MM.1S (cell line): Measurements from ENCODE around the gene CCDC127.

ENCODE experiments used
- DNase-seq: peaks from one replicate; pipeline ENCODE4 v3.0.0-alpha.2; 2015
- H2AFZ ChIP-seq: fragments of 300-600 bp; sonication (generic); 2 replicates; pipeline ENCODE4 v1.6.0; 2016; ENCODE audit warnings: antibody characterized with exemption, low read length
- H3F3A ChIP-seq: fragments of 300-600 bp; sonication (generic); 2 replicates; pipeline ENCODE4 v1.6.1; 2016; ENCODE audit warnings: mild to moderate bottlenecking, antibody characterized with exemption, low read length, moderate library complexity, mixed read lengths; ENCODE audit not compliant: insufficient read depth
- H3K27ac ChIP-seq: fragments of 300-600 bp; sonication (generic); 2 replicates; pipeline ENCODE4 v1.5.1; 2016; ENCODE audit warnings: mild to moderate bottlenecking, low read length
- H3K27me3 ChIP-seq: fragments of 300-600 bp; sonication (generic); replicated peaks from 2 replicates; pipeline ENCODE4 v1.6.0; 2016; ENCODE audit warnings: low read length; ENCODE audit not compliant: insufficient read depth
- H3K36me3 ChIP-seq: fragments of 300-600 bp; sonication (generic); replicated peaks from 2 replicates; pipeline ENCODE4 v1.6.1; 2016; ENCODE audit warnings: mild to moderate bottlenecking, low read length, mixed read lengths; ENCODE audit not compliant: insufficient read depth
- H3K4me1 ChIP-seq: fragments of 300-600 bp; sonication (generic); 2 replicates; pipeline ENCODE4 v1.6.1; 2016; ENCODE audit warnings: low read length, mixed read lengths
- H3K4me2 ChIP-seq: fragments of 300-600 bp; sonication (generic); 2 replicates; pipeline ENCODE4 v1.6.0; 2016; ENCODE audit warnings: low read depth, low read length
- H3K4me3 ChIP-seq: fragments of 300-600 bp; sonication (generic); 2 replicates; pipeline ENCODE4 v1.5.1; 2016; ENCODE audit warnings: low read length, mixed read lengths
- H3K79me2 ChIP-seq: fragments of 300-600 bp; sonication (generic); 2 replicates; pipeline ENCODE4 v1.6.1; 2016; ENCODE audit warnings: mixed run types, low read length, mixed read lengths
- H3K9ac ChIP-seq: fragments of 300-600 bp; sonication (generic); 2 replicates; pipeline ENCODE4 v1.6.1; 2016; ENCODE audit warnings: low read length, mixed read lengths
- H3K9me2 ChIP-seq: fragments of 300-600 bp; sonication (generic); replicated peaks from 2 replicates; pipeline ENCODE4 v1.6.1; 2016; ENCODE audit warnings: mild to moderate bottlenecking, low read length, mixed read lengths; ENCODE audit not compliant: insufficient read depth
- H3K9me3 ChIP-seq: fragments of 300-600 bp; sonication (generic); replicated peaks from 2 replicates; pipeline ENCODE4 v1.6.1; 2016; ENCODE audit warnings: mild to moderate bottlenecking, low read length, mixed read lengths; ENCODE audit not compliant: insufficient read depth
- H4K20me1 ChIP-seq: fragments of 300-600 bp; sonication (generic); 2 replicates; pipeline ENCODE4 v1.6.1; 2016; ENCODE audit warnings: mild to moderate bottlenecking, low read length, moderate library complexity, mixed read lengths; ENCODE audit not compliant: insufficient read depth
- CTCF ChIP-seq: fragments of 300-600 bp; sonication (generic); IDR thresholded peaks from 2 replicates; pipeline ENCODE4 v1.5.1; 2016; ENCODE audit warnings: antibody characterized with exemption, low read length, mixed read lengths
- EZH2 ChIP-seq: fragments of 300-600 bp; sonication (generic); optimal IDR thresholded peaks from 2 replicates; pipeline ENCODE3; 2017; ENCODE audit warnings: low read depth, mild to moderate bottlenecking, antibody characterized with exemption, low read length, mixed read lengths
- EZH2phosphoT487 ChIP-seq: fragments of 300-600 bp; sonication (generic); IDR thresholded peaks from 2 replicates; pipeline ENCODE4 v1.6.1; 2018; ENCODE audit warnings: antibody characterized with exemption, low read length

The CCDC127 gene

GRCh38 chr5:169071-169727, 48.8 kb downstream of the CCDC127 start:
- Histone ChIP-seq H3K79me2 (no peaks in the 10 kb centered on the region), H3K9me2 (no peaks in the 10 kb centered on the region), H3K4me3 (no peak overlapping the region), H3K9me3 (no peaks in the 10 kb centered on the region), H4K20me1 (no peaks in the 10 kb centered on the region), H3K27ac (no peak overlapping the region), H3K27me3 (peaks cover 38% of the 10 kb centered on the region), H3K36me3 (no peaks in the 10 kb centered on the region), H3K9ac (no peak overlapping the region), H3K4me1 (no peaks in the 10 kb centered on the region), H2AFZ (no peak overlapping the region), H3F3A (no peaks in the 10 kb centered on the region), H3K4me2 (no peak overlapping the region)
- TF ChIP-seq EZH2 (no peak), EZH2phosphoT487 (no peak), CTCF (no peak)
- DNase-seq: no peak

GRCh38 chr5:167982-168660, 49.8 kb downstream of the CCDC127 start:
- Histone ChIP-seq H2AFZ (no peak overlapping the region), H3K9ac (no peak overlapping the region), H3K27me3 (peaks cover 30% of the 10 kb centered on the region), H3K27ac (no peak overlapping the region), H3K4me2 (no peak overlapping the region), H3F3A (no peaks in the 10 kb centered on the region), H3K9me2 (no peaks in the 10 kb centered on the region), H3K4me3 (no peak overlapping the region), H3K4me1 (no peaks in the 10 kb centered on the region), H3K9me3 (no peaks in the 10 kb centered on the region), H3K36me3 (no peaks in the 10 kb centered on the region), H4K20me1 (no peaks in the 10 kb centered on the region), H3K79me2 (no peaks in the 10 kb centered on the region)
- DNase-seq: no peak
- TF ChIP-seq EZH2 (no peak), CTCF (no peak), EZH2phosphoT487 (no peak)

GRCh38 chr5:167511-167910, 50.4 kb downstream of the CCDC127 start:
- H3K27me3 ChIP-seq: peaks cover 27% of the 10 kb centered on the region
- H3K4me3 ChIP-seq: no peak overlapping the region
- TF ChIP-seq CTCF: no peak
- no peak for TF ChIP-seq EZH2phosphoT487
- TF ChIP-seq EZH2: no peak
- H3K27ac ChIP-seq: no peak overlapping the region
- no peaks in the 10 kb centered on the region for H3K9me2 ChIP-seq
- H2AFZ ChIP-seq: no peak overlapping the region
- H3K4me2 ChIP-seq: no peak overlapping the region
- H3K79me2 ChIP-seq: no peaks in the 10 kb centered on the region
- H3K4me1 ChIP-seq: no peaks in the 10 kb centered on the region
- H3K9me3 ChIP-seq: no peaks in the 10 kb centered on the region
- no peaks in the 10 kb centered on the region for H3F3A ChIP-seq
- H4K20me1 ChIP-seq: no peaks in the 10 kb centered on the region
- H3K9ac ChIP-seq: no peak overlapping the region
- H3K36me3 ChIP-seq: no peaks in the 10 kb centered on the region
- DNase-seq: no peak
